HG02759 (cell line): ENCODE results near the gene FAM136A.
A peak's percentile ranks its signal among the peaks of the same experiment; 100 is the strongest.
"Not testable (repeated sequence)": the region's sequence is repeated elsewhere in the genome, so short reads cannot be mapped to it uniquely, and the experiment has no call there.

Experiments
- ATAC-seq: cut with Tn5 transposase; IDR thresholded peaks from one replicate; pipeline ENCODE4 v1.9.1; 2021; ENCODE audit warnings: mild to moderate bottlenecking, moderate library complexity; ENCODE audit not compliant: unreplicated experiment

The FAM136A gene

GRCh38 chr2:70301344-70302194 is at the start of gene FAM136A:
Gene FAM136A, minus strand, starts transcription at chr2:70302067. Its CDS starts 56 bp downstream, at chr2:70302011.
- ATAC-seq, result peak; percentile 85

- ATAC-seq, result no peak
These were observed 48.2 kb upstream of the FAM136A start for GRCh38 chr2:70349921-70350685.

- no peak for ATAC-seq
These were observed 46.0 kb upstream of the FAM136A start for GRCh38 chr2:70347831-70348230.

GRCh38 chr2:70344195-70344594 is 42.3 kb upstream of the FAM136A start:
- no peak for ATAC-seq

- no peak for ATAC-seq
These were observed 39.6 kb upstream of the FAM136A start for GRCh38 chr2:70341477-70341765.

GRCh38 chr2:70340761-70341476 is 39.1 kb upstream of the FAM136A start:
- no peak for ATAC-seq

GRCh38 chr2:70340075-70340474 is 38.2 kb upstream of the FAM136A start:
- no peak for ATAC-seq

- no peak for ATAC-seq
These were observed 34.7 kb upstream of the FAM136A start for GRCh38 chr2:70336552-70336951.

- ATAC-seq, result no peak
These were observed 29.1 kb upstream of the FAM136A start for GRCh38 chr2:70331012-70331411.

- ATAC-seq, result no peak
These were observed 28.6 kb upstream of the FAM136A start for GRCh38 chr2:70330476-70330875.

GRCh38 chr2:70328921-70329561 is 27.2 kb upstream of the FAM136A start:
- ATAC-seq, result no peak

- no peak for ATAC-seq
These were observed 24.0 kb upstream of the FAM136A start for GRCh38 chr2:70325875-70326274.

GRCh38 chr2:70322518-70322917 is 20.7 kb upstream of the FAM136A start:
- ATAC-seq, result no peak

- no peak for ATAC-seq
These were observed 19.5 kb upstream of the FAM136A start for GRCh38 chr2:70321370-70321769.

- no peak for ATAC-seq
These were observed 12.8 kb upstream of the FAM136A start for GRCh38 chr2:70314640-70315039.

- ATAC-seq, result no peak
These were observed 10.7 kb upstream of the FAM136A start for GRCh38 chr2:70312560-70312959.

GRCh38 chr2:70310899-70311298 is 9.0 kb upstream of the FAM136A start:
- no peak for ATAC-seq

GRCh38 chr2:70305531-70305930 is 3.7 kb upstream of the FAM136A start:
- ATAC-seq, result no peak

- no peak for ATAC-seq
These were observed 2.6 kb upstream of the FAM136A start for GRCh38 chr2:70304498-70304897.

- no peak for ATAC-seq
These were observed 1.3 kb upstream of the FAM136A start for GRCh38 chr2:70303186-70303585.

GRCh38 chr2:70302195-70302546 is 304 bp upstream of the FAM136A start:
- not testable (repeated sequence) for ATAC-seq
